ENCODE results near the gene TFPI.

GRCh38 chr2:187525163-187525900, 28.9 kb downstream of the TFPI start:
- TF ChIP-seq, protein P1, sequence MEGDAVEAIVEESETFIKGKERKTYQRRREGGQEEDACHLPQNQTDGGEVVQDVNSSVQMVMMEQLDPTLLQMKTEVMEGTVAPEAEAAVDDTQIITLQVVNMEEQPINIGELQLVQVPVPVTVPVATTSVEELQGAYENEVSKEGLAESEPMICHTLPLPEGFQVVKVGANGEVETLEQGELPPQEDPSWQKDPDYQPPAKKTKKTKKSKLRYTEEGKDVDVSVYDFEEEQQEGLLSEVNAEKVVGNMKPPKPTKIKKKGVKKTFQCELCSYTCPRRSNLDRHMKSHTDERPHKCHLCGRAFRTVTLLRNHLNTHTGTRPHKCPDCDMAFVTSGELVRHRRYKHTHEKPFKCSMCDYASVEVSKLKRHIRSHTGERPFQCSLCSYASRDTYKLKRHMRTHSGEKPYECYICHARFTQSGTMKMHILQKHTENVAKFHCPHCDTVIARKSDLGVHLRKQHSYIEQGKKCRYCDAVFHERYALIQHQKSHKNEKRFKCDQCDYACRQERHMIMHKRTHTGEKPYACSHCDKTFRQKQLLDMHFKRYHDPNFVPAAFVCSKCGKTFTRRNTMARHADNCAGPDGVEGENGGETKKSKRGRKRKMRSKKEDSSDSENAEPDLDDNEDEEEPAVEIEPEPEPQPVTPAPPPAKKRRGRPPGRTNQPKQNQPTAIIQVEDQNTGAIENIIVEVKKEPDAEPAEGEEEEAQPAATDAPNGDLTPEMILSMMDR (IDR thresholded peaks at IDR 0.05; ENCODE audit: insufficient read depth, low read length, poor library complexity, severe bottlenecking) = no peak
- TF ChIP-seq EZH2phosphoT487 (conservative IDR thresholded peaks at IDR 0.05; ENCODE audit: low read length) = no peak

Measured in SU-DHL-6 (cell line).